ENCODE measurements around the gene UGT2B15.
"Not testable (repeated sequence)": the region's sequence is repeated elsewhere in the genome, so short reads cannot be mapped to it uniquely, and the experiment has no call there.

The UGT2B15 gene

GRCh38 chr4:68670479-68670939, at the start of gene UGT2B15:
Gene UGT2B15, minus strand, starts transcription at chr4:68670652. Its CDS starts 34 bp downstream, at chr4:68670618.
- DNase-seq = not testable (repeated sequence)

GRCh38 chr4:68719075-68719473, 48.6 kb upstream of the UGT2B15 start:
- no peak for DNase-seq

- no peak for DNase-seq
Observed at GRCh38 chr4:68718447-68719074, 48.1 kb upstream of the UGT2B15 start.

GRCh38 chr4:68717999-68718398, 47.5 kb upstream of the UGT2B15 start:
- no peak for DNase-seq

GRCh38 chr4:68714400-68714799, 43.9 kb upstream of the UGT2B15 start:
- DNase-seq = no peak

- DNase-seq = no peak
Observed at GRCh38 chr4:68712207-68712606, 41.8 kb upstream of the UGT2B15 start.

GRCh38 chr4:68708566-68708965, 38.1 kb upstream of the UGT2B15 start:
- no peak for DNase-seq

GRCh38 chr4:68703168-68703567, 32.7 kb upstream of the UGT2B15 start:
- not testable (repeated sequence) for DNase-seq

- DNase-seq = no peak
Observed at GRCh38 chr4:68700152-68700551, 29.7 kb upstream of the UGT2B15 start.

GRCh38 chr4:68693325-68694075, 23.0 kb upstream of the UGT2B15 start:
- no peak for DNase-seq

- DNase-seq = no peak
Observed at GRCh38 chr4:68691186-68691585, 20.7 kb upstream of the UGT2B15 start.

GRCh38 chr4:68683034-68683433, 12.6 kb upstream of the UGT2B15 start:
- no peak for DNase-seq

GRCh38 chr4:68681298-68681697, 10.8 kb upstream of the UGT2B15 start:
- not testable (repeated sequence) for DNase-seq

GRCh38 chr4:68673143-68673542, 2.7 kb upstream of the UGT2B15 start:
- DNase-seq = no peak

GRCh38 chr4:68671217-68671616, 765 bp upstream of the UGT2B15 start:
- DNase-seq = not testable (repeated sequence)

- DNase-seq = not testable (repeated sequence)
Observed at GRCh38 chr4:68668537-68669163, 1.8 kb downstream of the UGT2B15 start.

- not testable (repeated sequence) for DNase-seq
Observed at GRCh38 chr4:68667551-68667950, 2.9 kb downstream of the UGT2B15 start.

GRCh38 chr4:68664721-68665120, 5.7 kb downstream of the UGT2B15 start:
- DNase-seq = not testable (repeated sequence)

GRCh38 chr4:68662836-68663574, 7.4 kb downstream of the UGT2B15 start:
- DNase-seq = not testable (repeated sequence)

GRCh38 chr4:68658672-68659071, 11.8 kb downstream of the UGT2B15 start:
- DNase-seq = no peak

- not testable (repeated sequence) for DNase-seq
Observed at GRCh38 chr4:68657022-68657594, 13.3 kb downstream of the UGT2B15 start.

- not testable (repeated sequence) for DNase-seq
Observed at GRCh38 chr4:68656445-68656973, 13.9 kb downstream of the UGT2B15 start.

All from stimulated activated naive CD4-positive, alpha-beta T cell treated with Interleukin-2 at 50 U/mL for 16 hours (primary cell).